Fibroblast of skin of back (primary cell): ENCODE measurements around the gene RAB11FIP3.
A peak's percentile ranks its signal among the peaks of the same experiment; 100 is the strongest.
"Not testable (repeated sequence)": the region's sequence is repeated elsewhere in the genome, so short reads cannot be mapped to it uniquely, and the experiment has no call there.

Experiments used
- DNase-seq: peaks from one replicate; pipeline ENCODE4 v3.0.0-alpha.2; 2013

Gene RAB11FIP3

GRCh38 chr16:495127-495748, 69.8 kb downstream of the RAB11FIP3 start:
- peak; percentile 32 for DNase-seq

GRCh38 chr16:496097-496886, 70.8 kb downstream of the RAB11FIP3 start:
- no peak for DNase-seq

- no peak for DNase-seq
These were observed 71.8 kb downstream of the RAB11FIP3 start for GRCh38 chr16:497258-497657.

GRCh38 chr16:499924-500323, 74.5 kb downstream of the RAB11FIP3 start:
- DNase-seq = no peak

GRCh38 chr16:500709-501108, 75.3 kb downstream of the RAB11FIP3 start:
- no peak for DNase-seq

GRCh38 chr16:502179-502943, 76.9 kb downstream of the RAB11FIP3 start:
- no peak for DNase-seq

GRCh38 chr16:503150-504071, 78.0 kb downstream of the RAB11FIP3 start:
- DNase-seq = no peak

- no peak for DNase-seq
These were observed 80.2 kb downstream of the RAB11FIP3 start for GRCh38 chr16:505479-506245.

GRCh38 chr16:506246-506546, 80.7 kb downstream of the RAB11FIP3 start:
- DNase-seq = no peak

- not testable (repeated sequence) for DNase-seq
These were observed 82.1 kb downstream of the RAB11FIP3 start for GRCh38 chr16:507527-507926.

GRCh38 chr16:507996-508395, 82.5 kb downstream of the RAB11FIP3 start:
- DNase-seq = no peak

GRCh38 chr16:508884-509736, 83.7 kb downstream of the RAB11FIP3 start:
- no peak for DNase-seq

- DNase-seq = no peak
These were observed 84.8 kb downstream of the RAB11FIP3 start for GRCh38 chr16:510066-510825.

- DNase-seq = no peak
These were observed 87.4 kb downstream of the RAB11FIP3 start for GRCh38 chr16:512802-513201.

- no peak for DNase-seq
These were observed 88.5 kb downstream of the RAB11FIP3 start for GRCh38 chr16:513950-514349.

GRCh38 chr16:515175-515938, 89.9 kb downstream of the RAB11FIP3 start:
- DNase-seq = no peak

- no peak for DNase-seq
These were observed 90.4 kb downstream of the RAB11FIP3 start for GRCh38 chr16:515939-516226.

- DNase-seq = no peak
These were observed 90.9 kb downstream of the RAB11FIP3 start for GRCh38 chr16:516301-516700.

GRCh38 chr16:518858-519257, 93.4 kb downstream of the RAB11FIP3 start:
- no peak for DNase-seq
